Kidney (tissue), 14 donors: Measurements from ENCODE around the gene CRYAB. TPM values are rescaled to one million over a fixed set of nuclear protein-coding genes. Genes with fewer than 3 reads are reported as not detected.

Source experiments
- DNase-seq, 5 donors: peaks; one replicate each; pipeline ENCODE4 v3.0.0-alpha.2; 2013 to 2020
- FAIRE-seq: peaks from 2 replicates; lab custom pipeline; 2012; peaks lifted over from hg19 to GRCh38; lab: Jason Lieb, UNC
- H3K27ac ChIP-seq, 2 donors: one replicate each; pipeline ENCODE4 v1.7.0; 2013; ENCODE audit warnings: low read depth in 2 of 2, low read length in 2 of 2, inconsistent platforms in 1 of 2
- H3K27me3 ChIP-seq: one replicate; pipeline ENCODE4 v1.7.1; 2013; ENCODE audit warnings: low read length, inconsistent platforms; ENCODE audit not compliant: control insufficient read depth, insufficient read depth
- H3K36me3 ChIP-seq, 3 donors: one replicate each; pipeline versions ENCODE4 v1.7.0 to v1.7.1; 2013; ENCODE audit warnings: low read length in 3 of 3, control low read depth in 1 of 3, inconsistent platforms in 1 of 3; ENCODE audit not compliant: insufficient read depth in 3 of 3, control insufficient read depth in 2 of 3
- H3K4me1 ChIP-seq, 3 donors: one replicate each; pipeline versions ENCODE4 v1.7.0 to v1.7.1; 2013; ENCODE audit warnings: low read length in 3 of 3, inconsistent platforms in 1 of 3, low read depth in 1 of 3; ENCODE audit not compliant: control insufficient read depth in 2 of 3, insufficient read depth in 2 of 3
- H3K4me3 ChIP-seq, 3 donors: one replicate each; pipeline versions ENCODE4 v1.7.0 to v1.8.1; 2013; ENCODE audit warnings: low read length in 3 of 3, control low read depth in 1 of 3, inconsistent platforms in 1 of 3
- H3K9ac ChIP-seq, 3 donors: one replicate each; pipeline versions ENCODE4 v1.7.0 to v1.7.1; 2013; ENCODE audit warnings: low read length in 3 of 3, control low read depth in 1 of 3, inconsistent platforms in 1 of 3
- H3K9me3 ChIP-seq, 3 donors: one replicate each; pipeline versions ENCODE4 v1.7.0 to v1.7.1; 2013; ENCODE audit warnings: low read length in 3 of 3, control low read depth in 1 of 3, inconsistent platforms in 1 of 3; ENCODE audit not compliant: control insufficient read depth in 2 of 3, insufficient read depth in 1 of 3
- intact Hi-C: fragments of 100-400 bp; cut with DNase I; formaldehyde crosslinking; loops from one replicate; pipeline ENCODE4 v1.11.1; 2022
- polyA plus RNA-seq: library from polyadenylated mRNA; stranded (reverse); fragments of 350-450 nt; fragmentation: Illumina TruSeq; extraction: RNeasy Lipid Tissue Mini Kit (QIAGEN cat#74804); gene quantifications from one replicate; pipeline ENCODE4 v1.2.3, GENCODE V29; 2014; ENCODE audit warnings: low read depth, low replicate concordance; ENCODE audit not compliant: insufficient read depth
- total RNA-seq: library from RNA; stranded (reverse); fragmentation: NEBNext Ultra II Directional; extraction: Animal tissue kit (Norgen Biotek cat#: 25700); gene quantifications from one replicate; pipeline ENCODE4 v1.2.1, GENCODE V29; 2021
- TF ChIP-seq, protein P1 (sequence below): IDR thresholded peaks from 3 replicates; pipeline ENCODE4 v1.5.1; 2012; ENCODE audit warnings: mild to moderate bottlenecking, moderate library complexity, borderline replicate concordance; ENCODE audit not compliant: insufficient read depth; ENCODE audit errors: extremely low read depth
- donor health status: control.
- donor health status: control.
- donor health status: control.
- donor health status: control.
- donor health status: control.
- donor health status: DM: yes; HTN: yes; CAD: no.
- donor health status: Normal renal cell carcinoma (clear cell type).

Gene CRYAB
- total and polyA plus RNA-seq, 2 donors from 2014 or later, result 1,312 to 1,857 TPM

DNA sequence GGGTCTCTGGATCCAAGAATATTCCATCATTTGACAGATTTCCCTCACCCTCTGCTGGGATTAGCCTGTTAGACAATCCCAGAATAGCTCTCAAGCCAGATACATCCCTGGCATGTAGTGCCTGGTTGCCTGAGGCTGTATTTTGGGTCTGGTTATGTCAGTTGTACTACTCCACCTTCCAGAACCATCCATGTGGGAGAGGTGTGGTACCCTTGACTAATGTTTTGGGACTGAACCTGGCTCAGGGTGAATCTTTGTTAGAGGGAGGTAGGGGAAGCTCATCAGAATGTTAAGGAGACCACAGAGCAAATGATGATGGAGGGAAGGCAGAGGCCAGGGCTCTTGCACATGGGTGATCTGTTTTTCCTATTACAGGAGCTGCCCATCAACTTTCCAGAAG is 12.4 kb upstream of the CRYAB start:
- Histone ChIP-seq H3K36me3 (peaks cover 0 to 3% (median 0%) of the 10 kb centered on the region in 3 donors), H3K9me3 (no peaks in the 10 kb centered on the region), H3K4me3 (peak overlapping the region in 2 of 3 donors; percentile 19 to 57), H3K27me3 (no peaks in the 10 kb centered on the region), H3K9ac (peak overlapping the region in 2 of 3 donors; percentile 41 to 51), H3K4me1 (peaks cover 0 to 43% (median 18%) of the 10 kb centered on the region in 3 donors), H3K27ac (peak overlapping the region; percentile 91 to 97)
- FAIRE-seq (no peak), DNase-seq (no peak)
- intact Hi-C loops, result no loop called here
- TF ChIP-seq, protein P1, sequence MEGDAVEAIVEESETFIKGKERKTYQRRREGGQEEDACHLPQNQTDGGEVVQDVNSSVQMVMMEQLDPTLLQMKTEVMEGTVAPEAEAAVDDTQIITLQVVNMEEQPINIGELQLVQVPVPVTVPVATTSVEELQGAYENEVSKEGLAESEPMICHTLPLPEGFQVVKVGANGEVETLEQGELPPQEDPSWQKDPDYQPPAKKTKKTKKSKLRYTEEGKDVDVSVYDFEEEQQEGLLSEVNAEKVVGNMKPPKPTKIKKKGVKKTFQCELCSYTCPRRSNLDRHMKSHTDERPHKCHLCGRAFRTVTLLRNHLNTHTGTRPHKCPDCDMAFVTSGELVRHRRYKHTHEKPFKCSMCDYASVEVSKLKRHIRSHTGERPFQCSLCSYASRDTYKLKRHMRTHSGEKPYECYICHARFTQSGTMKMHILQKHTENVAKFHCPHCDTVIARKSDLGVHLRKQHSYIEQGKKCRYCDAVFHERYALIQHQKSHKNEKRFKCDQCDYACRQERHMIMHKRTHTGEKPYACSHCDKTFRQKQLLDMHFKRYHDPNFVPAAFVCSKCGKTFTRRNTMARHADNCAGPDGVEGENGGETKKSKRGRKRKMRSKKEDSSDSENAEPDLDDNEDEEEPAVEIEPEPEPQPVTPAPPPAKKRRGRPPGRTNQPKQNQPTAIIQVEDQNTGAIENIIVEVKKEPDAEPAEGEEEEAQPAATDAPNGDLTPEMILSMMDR, result no peak

DNA sequence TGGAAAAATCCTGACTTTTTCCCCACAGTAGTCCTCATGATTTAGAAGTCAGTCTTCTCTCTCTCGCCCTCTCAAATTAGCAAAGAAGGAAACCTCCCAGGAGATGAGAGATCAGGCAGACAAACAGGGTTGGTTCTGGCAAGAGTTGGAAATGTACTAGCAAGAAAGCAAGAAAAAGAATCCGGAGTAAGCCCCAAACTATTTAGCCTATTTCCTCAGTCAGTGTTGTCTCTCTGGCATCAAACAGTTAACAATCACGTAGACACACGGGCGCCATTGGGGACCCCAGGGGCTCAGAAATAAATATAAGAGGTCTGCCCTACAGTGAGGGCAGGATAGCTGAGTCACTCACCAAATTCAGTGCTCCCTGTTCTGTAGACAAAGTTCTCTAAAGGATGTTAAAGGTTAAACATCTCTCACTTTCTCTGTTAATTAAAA is 11.8 kb upstream of the CRYAB start:
- H3K9ac ChIP-seq, result peak overlapping the region in 2 of 3 donors; percentile 41 to 51
- peak in 1 of 5 donors; percentile 35 for DNase-seq
- H3K36me3 ChIP-seq, result peaks cover 0 to 3% (median 0%) of the 10 kb centered on the region in 3 donors
- H3K4me3 ChIP-seq, result peak overlapping the region in 2 of 3 donors; percentile 53 to 57
- no peaks in the 10 kb centered on the region for H3K9me3 ChIP-seq
- no peak for FAIRE-seq
- peaks cover 0 to 43% (median 19%) of the 10 kb centered on the region in 3 donors for H3K4me1 ChIP-seq
- H3K27me3 ChIP-seq, result no peaks in the 10 kb centered on the region
- intact Hi-C loops, result no loop called here
- TF ChIP-seq, protein P1, result no peak
- peak overlapping the region; percentile 91 to 97 for H3K27ac ChIP-seq

DNA sequence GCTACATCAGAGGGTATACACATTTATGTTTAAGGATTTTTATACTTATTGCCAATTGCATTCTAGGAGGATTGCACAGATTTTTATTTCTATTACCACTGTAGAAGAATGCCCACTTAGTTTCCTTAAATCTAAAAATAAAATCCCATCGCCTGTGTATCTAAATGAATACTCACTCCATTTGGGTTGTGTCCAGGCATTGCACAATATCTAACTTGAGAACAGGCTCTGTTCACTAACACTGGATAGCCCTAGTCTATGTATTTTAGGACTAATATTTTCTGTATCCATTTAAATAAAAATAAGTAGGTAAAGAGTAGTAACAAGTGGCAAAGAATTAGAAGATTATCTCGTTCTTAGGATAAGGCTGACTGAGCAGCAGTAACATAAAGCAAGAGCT is 11.2 kb upstream of the CRYAB start:
- Histone ChIP-seq H3K9me3 (no peaks in the 10 kb centered on the region), H3K36me3 (peaks cover 0 to 3% (median 0%) of the 10 kb centered on the region in 3 donors), H3K4me1 (peaks cover 0 to 49% (median 19%) of the 10 kb centered on the region in 3 donors), H3K4me3 (peak overlapping the region in 2 of 3 donors; percentile 53 to 57), H3K27ac (peak overlapping the region; percentile 91 to 97), H3K9ac (peak overlapping the region in 2 of 3 donors; percentile 5 to 41), H3K27me3 (no peaks in the 10 kb centered on the region)
- intact Hi-C loops, result no loop called here
- FAIRE-seq, result no peak
- TF ChIP-seq, protein P1, result no peak
- DNase-seq, result no peak
